Brain pericyte (primary cell): ENCODE measurements around the gene RNF141.

Source experiments
- DNase-seq: peaks from one replicate; pipeline ENCODE4 v3.0.0-alpha.2; 2012; ENCODE audit warnings: low read depth, low spot score

RNF141 gene

DNA sequence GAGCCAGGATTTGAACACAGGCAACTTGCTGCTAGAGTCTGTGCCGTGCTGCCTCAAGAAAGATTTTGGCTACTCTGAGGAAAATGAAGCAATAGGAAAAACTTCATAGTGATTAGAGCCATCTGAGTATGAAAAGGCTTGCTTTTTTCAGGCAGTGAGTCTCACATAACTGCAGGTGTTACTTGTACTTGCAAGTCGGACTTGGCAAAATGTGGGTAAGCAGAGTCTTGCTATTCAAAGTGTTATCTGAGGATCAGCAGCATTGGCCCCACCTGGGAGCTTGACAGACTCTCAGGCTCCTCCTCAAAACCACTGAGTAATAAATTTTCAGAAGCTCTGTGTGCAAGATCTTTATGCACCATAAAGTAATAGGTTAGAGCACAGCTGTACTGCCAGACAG, 18.1 kb downstream of the RNF141 start:
- no peak for DNase-seq

DNA sequence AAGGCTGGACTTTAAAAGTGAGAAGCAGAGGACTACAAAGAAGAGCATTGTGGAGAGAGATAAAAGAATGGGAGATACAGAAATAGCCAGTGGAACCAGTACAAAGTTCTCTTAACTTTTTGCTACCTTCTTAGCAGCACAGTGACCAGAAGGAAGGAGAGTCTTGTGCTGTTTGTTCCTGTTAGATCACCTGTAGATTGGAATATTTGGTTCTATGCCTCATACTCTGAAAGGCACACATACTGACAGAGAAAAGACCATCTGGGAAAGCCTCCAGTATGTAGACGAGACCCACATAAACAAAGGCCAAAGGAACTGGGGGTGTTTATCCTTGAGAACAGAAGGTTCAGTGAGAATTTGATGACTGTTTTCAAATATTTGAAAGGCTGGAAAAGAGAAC, 18.7 kb downstream of the RNF141 start:
- DNase-seq: no peak

DNA sequence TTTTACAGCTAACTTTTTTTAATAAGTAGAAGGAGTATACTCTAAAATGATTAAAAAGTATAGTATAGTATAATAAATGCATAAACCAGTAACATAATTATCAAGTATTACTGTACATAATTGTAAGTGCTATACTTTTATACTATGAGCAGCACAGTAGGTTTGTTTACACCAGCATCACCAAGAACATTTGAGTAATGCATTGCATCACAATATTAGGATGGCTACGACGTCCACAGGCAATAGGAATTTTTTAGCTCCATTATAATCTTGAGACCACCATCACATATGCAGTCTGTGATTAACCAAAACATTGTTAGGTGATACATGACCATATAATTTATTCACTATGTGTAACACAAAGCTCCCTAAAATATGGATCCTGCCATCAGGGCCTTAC, 20.4 kb downstream of the RNF141 start:
- no peak for DNase-seq

DNA sequence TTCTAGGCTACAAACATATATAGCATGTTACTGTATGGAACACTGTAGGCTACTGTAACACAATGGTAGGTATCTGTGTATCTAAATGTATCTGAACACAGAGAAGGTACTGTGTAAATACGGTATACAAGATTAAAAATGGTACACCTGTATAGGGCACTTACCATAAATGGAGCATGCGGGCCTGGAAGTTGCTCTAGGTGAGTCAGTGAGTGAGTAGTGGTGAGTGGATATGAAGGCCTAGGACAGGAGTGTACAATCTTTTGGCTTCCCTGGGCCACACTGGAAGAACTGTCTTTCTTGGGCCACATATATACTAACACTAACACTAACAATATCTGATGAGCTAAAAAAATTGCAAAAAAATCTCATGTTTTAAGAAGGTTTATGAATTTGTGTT, 21.4 kb downstream of the RNF141 start:
- DNase-seq: no peak

DNA sequence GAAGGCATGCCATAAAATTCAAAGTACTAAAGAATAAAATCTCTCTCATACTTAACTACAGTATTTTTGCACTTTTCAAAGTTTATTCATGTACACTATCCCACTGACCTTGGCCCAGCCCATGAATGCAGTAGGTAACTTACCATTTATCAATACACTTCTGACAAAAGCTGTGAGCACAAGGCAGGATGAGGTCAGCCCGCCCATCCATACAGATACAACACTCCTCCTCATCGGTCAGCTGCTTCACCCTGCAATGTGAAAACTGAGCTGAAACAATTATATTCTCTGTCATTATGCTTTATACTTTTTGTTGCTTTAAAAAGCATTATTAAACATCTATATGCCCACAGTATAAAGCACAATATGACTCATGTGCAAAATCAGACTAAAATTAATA, 22.1 kb downstream of the RNF141 start:
- DNase-seq: no peak

DNA sequence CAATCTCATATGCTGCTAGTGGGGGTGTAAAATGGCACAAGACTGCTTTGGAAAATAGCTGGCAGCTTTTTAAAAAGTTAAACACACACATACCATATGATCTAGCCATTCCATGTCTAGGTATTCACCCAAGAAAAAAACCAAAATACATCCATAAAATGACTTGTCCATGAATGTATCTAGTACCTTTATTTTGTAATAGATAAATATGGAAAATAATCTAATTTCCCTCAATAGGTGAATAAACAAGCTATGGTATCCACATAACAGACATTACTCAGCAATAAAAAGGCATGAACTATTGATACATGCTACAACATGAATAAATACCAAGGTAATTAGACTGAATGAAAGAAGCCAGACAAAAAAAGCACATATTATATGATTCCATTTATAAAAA, 22.9 kb downstream of the RNF141 start:
- no peak for DNase-seq

DNA sequence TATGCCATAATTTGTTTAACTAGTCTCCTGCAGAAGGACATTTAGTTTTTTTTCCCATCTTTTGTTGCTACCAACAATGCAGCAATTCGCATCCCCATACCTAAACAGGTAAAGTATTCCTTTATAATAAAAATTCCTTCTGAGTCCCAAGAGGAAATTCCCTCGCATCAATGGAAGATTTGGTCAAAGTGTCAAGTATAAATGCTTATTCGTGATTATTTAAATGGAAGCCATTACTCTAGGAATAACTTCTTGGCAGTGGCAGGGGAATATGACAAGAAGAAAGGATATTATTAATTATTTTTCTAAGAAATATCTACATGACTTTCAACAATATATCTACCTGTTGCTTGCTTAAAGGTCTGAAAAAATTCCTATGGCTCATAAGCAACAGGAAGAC, 25.6 kb downstream of the RNF141 start:
- DNase-seq: no peak

DNA sequence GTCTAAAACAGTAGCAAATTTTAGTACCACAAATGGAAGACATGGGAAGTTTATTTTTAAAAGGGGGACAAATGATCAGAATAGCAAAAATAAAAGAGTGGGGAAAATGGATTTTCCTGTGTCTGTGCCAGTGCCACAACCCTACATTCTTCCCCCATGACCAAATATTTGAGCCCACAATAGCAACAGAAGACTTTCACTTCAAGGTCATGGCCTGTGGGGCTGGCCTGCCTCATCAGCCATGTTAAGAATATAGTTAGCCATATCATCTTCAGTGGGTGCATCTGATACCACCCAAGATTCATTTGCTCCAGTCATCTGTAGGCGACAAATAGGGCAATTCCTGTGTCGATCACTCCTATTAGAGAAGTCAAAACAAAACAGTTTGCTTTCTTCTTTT, 26.3 kb downstream of the RNF141 start:
- no peak for DNase-seq

DNA sequence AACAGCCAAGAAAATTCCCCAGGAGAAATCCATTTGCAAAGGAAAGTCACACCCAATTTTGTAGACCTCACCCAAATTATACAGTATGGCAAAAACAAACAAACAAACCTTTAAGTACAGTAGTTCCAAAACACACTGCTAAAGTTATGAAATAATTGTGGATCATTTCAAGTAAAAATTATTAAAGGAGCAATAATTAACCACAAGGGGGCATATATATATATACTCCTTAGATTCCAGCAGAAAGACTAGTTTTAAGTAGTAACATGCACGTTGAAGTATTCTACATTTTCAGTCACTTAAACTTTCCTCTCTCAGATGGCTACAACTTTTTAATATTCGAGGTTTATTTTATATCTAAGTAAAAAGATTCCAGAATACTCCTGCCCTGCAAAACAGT, 26.8 kb downstream of the RNF141 start:
- DNase-seq: no peak

DNA sequence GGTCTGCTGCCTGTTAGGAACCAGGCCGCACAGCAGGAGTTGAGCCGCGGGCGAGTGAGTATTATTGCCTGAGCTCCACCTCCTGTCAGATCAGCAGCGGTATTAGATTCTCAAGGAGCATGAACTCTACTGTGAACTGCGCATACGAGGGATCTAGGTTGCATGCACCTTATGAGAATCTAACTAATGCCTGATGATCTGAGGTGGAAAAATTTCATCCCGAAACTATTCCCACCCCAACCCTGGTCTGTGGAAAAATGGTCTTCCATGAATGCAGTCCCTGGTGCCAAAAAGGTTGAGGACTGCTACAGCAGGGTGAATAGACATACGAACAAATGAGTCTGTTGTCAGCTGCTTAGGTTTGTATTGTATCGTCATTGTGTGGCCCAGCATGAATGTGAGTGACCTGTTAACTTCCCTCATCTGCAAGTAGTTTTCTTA, 29.8 kb downstream of the RNF141 start:
- DNase-seq: no peak

DNA sequence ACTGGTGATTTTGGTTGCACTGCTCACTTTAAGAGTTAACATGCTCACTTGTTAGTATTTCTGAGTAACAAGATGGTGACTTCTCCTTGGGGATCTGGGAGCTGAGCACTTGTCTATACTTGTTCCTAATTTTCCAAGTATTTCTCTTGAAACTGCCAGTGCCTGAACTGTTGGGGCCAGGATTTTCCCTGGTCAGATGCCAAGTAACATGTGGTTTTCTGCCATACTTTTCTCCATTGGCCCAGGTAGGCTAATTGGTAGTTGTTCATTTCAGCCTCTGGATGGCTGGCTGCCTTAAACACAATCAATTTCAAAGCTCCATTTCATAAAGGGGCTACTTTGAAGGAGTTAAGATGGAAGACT, 35.0 kb downstream of the RNF141 start:
- DNase-seq: no peak

DNA sequence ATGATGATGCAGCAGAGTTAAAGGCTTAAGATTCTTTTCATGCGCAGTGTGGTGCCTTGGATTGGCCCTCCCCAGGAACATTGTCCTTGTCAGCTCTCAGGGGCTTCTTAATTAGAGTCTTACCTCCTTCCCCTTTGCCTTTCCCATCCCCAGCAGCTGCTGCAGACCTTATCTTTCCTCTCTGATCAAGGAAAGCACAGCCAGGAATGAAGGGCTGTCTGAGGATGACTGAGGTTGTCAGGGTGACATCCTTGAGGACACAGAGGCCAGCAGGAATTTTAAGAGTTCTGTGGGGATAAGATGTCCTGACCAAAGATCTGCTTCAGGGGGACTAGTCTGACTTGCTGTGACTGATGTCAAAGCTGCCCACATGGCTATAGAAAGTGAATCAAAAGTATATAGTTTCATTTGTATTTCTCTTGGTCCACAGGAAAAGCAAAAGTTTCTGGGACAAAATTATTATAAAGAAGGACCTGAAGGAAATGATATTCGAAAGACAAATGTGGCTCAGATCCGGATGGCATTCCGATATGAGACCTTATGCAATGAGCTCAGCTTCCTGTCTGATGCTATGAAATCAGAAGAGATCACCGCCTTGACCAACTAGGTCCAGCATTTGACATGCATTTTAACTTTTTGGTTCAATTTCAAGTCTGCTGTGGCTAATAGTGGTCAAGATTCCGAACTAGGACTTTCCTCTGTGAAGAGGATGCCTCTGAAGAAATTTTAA, 35.5 kb downstream of the RNF141 start:
- no peak for DNase-seq

DNA sequence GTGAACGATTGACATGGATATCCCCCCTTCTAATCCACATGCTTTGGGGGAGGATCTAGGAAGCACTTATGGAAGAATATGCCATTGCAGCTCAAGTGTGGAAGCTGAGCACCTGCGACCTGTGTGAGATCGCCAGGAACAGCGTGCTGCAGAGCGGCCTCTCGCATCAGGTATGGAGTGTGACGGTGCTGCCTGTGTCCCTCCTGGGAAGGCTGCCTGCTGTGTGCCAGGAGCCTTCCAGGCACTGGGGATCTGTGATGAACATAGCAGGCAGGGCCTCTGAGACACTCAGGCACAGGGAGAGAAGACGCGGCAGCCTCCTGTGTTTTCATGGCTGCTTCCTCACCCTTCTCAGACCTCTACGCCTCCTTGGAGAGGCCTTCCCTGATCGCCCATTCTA, 36.5 kb downstream of the RNF141 start:
- no peak for DNase-seq

DNA sequence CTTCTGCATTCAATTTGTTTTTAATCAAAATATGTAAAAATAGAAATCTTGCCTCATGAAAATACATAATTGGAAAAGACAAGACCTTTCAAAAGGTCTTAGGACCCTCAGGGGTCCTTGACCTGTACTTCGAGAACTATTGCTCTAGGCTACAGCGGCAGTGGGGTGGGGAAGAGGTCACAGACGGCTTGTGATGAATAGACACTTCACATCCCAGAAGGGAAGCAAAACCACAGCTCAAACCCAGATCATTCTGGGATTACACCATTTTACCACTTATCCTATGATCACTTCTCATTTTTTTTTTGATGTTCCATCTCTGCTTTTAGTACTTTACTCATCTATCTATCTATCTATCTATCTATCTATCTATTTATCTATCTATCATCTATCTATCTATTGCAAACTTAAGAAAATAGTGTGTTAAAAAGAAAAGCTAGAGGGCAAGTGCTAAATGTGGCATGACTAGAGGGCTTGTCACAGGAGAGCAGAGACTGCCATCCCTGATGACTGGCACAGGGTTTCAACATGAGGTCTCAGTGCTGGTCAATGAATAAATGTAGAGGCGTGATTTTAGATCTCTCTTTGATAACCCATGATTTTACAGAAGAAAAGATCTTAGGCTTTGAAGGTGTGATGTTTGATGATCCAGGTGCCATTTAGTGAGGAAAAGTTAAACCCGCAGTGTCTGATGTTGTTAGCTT, 37.1 kb downstream of the RNF141 start:
- no peak for DNase-seq

DNA sequence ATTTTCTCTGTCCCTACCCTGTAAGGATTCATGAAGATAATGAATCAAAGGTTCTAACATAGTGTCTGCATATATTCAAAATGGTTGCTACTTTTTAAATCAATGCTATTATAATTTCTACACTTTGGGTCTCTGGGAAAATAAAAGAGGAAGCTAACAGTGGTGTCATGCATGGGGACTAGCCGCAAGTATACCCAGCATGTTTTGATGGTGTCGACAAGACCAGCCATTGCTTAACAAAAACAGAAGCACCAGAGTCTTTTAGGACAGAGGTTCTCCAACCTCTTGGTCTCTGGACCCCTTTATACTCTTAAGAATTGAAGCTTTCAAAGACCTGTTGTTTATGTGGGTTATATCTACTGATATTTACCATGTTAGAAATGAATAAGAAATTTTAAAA, 37.8 kb downstream of the RNF141 start:
- no peak for DNase-seq

DNA sequence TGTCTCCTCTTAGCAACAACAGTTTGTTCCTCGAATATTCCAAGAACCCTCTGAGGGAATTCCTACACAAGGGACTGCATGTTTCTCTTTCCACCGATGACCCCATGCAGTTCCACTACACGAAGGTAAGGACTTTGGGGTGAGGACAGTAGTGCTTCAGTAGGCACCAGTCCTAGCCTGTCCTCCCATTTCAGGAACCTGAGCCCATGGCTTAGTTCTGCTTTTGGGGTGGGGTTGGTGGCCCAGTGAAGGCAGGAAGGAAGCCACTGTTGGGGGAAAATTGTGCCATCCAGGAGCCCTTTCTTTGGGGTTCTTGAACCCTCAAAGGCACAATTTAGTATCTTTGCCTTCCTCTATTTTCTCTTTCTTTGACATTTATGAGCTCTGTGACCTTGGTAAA, 38.2 kb downstream of the RNF141 start:
- no peak for DNase-seq

DNA sequence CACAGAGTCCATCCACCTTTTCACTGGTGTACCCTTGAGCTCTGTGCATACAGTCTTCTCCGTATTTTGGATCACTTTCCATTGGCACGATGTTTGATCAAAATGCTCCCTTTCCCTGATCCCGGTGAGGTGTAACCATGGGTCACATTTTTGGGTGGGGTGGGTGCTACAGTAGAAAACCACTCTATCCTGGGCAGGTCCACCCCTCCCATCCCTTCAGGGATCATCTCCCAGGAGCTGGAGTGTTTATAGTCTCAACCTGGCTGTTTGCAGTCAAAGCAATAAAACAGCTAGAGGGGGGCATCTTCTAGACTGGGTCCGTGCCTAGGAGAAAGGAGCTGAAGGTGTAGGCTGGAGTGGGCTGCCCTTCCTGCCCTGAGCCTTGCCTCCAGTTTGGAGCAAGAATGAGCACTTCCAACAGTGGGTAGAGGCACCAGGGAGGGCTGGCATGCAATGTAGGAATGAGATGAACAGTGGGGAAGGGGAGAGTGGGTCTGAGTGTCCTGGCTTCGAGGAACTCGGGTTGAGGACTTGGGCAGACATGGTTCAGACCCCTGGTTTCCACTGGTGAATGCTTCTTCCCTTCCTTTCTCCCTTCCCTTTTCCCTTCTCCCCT, 38.8 kb downstream of the RNF141 start:
- no peak for DNase-seq

DNA sequence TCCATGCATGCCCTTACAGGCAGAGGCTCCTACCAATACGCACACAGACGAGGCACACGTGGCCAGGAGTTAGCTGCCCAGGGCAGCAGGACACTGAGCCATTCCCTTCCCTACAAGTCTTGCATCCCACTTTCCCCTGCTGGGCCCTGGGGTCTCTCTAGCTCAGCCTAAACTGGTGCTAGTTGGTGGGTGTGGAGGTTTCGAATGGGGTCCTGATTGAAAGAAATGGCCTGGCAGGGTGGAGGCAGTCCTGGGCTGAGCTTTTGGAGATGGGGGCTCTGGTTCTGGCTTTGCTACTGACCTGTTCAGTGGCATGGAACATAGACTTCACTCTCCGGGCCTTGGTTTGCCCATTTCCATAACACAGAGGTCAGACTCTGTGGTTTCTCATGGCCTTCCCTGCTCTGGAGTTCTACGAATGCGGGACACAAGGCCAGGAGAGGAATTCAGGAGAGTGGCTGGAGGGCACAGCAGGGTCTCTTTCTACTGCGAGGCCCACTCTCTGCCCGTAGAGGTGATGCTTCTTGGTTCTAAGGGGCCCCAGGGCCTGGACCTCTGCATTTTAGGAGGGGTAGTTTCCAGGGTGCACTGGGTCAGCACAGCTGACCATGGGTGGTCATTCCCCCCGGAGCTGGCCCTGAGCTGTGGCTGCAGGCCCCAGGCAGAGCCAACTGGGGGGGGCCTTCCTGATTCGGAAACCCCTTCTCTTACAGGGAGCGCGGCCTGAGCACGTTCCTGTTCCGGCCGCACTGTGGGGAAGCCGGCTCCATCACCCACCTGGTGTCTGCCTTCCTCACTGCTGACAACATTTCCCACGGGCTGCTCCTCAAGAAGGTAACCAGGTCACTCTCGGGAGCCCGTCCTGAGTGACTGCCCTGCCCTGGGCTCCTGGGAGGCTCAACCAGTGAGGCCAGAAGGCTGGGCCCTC, 40.0 kb downstream of the RNF141 start:
- no peak for DNase-seq

DNA sequence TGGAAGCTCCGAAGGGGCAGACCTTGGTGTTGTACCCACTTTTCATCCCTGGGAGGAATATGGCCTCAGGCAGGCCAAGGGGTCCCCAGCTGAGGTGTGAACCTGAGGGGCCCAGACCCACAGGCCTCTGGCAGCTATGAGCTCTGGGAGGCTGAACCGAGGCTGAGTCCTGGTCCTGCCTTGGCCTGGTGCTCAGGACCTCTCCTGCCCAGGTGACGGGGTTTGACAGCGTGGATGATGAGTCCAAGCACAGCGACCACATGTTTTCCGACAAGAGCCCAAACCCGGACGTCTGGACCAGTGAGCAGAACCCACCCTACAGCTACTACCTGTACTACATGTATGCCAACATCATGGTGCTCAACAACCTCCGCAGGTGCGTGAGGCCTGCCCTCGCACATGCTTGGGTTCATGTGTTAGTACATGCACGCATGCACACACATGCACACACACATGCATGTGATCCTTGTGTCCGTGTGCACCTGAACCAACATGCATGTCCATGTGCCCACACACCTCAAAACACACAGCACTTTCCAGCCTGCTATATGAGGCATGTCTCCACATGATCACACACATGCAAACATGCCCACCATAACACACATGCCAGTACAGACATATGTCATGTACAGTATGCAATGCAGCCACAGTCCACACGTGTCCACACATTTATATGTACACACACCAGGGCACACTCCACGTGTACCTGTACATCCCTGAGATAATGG, 40.9 kb downstream of the RNF141 start:
- no peak for DNase-seq

DNA sequence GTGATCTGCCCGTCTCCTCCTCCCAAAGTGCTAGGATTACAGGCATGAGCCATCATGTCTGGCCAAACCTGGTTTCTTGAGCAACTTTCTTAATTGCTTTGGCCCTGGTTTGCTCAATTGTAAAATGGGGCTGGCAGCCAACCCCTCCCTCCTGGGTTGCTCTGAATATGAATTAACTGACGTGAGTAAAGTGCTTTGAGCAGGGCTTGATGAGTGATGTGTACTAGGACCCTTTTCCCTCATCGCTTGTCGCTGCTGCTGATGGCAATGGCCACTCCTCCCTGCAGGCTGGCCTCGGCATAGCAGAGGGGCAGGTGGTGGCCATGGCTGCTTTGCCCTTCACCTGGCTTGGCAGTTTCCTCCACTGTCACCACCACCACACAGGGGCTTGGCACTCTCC, 41.5 kb downstream of the RNF141 start:
- no peak for DNase-seq
